Sigmoid colon (tissue), 4 donors: ENCODE results near the gene SLC36A1.

Source experiments
- CTCF ChIP-seq, 4 experiments: fragments of 450-650 bp in 3 of 4; fragments of 200-600 bp in 1 of 4; IDR thresholded peaks; one replicate each; pipeline ENCODE4 v1.5.1; 2016 to 2019; ENCODE audit warnings: antibody characterized with exemption in 4 of 4, mild to moderate bottlenecking in 3 of 4, moderate library complexity in 2 of 4
- POLR2A ChIP-seq, 2 donors: fragments of 450-650 bp; IDR thresholded peaks; one replicate each; pipeline ENCODE4 v1.6.1; 2016; ENCODE audit warnings: antibody characterized with exemption in 2 of 2, mild to moderate bottlenecking in 2 of 2, moderate library complexity in 2 of 2
- POLR2AphosphoS5 ChIP-seq, 4 donors: sonication (generic); formaldehyde crosslinking; IDR thresholded peaks; one replicate each; pipeline ENCODE4 v1.6.1; 2017; ENCODE audit warnings: antibody characterized with exemption in 4 of 4

DNA sequence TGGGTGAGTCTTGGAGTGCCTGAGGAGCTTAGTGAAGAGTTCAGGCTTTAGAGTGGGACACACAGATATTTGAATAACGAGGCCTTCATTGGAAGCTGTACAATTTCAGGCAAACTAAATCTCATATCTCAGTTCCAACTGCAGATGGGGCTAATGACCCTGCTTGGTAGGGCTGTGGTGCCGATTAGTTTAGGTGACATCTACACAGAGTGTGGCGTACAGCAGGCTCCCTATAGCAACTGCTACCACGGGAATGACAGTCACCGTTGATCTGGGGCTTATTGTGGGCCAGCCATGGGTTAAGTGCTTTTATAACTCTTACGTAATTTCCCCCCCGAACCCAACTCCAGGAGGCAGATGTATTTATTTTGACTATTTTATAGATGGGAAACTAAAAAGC is 72.9 kb downstream of the SLC36A1 start:
- TF ChIP-seq CTCF (IDR thresholded peaks at IDR 0.05) (no peak), POLR2AphosphoS5 (IDR thresholded peaks at IDR 0.05) (no peak), POLR2A (IDR thresholded peaks at IDR 0.05) (no peak)
